ENCODE results near the gene RAD51C.
"Not testable (repeated sequence)": the region's sequence is repeated elsewhere in the genome, so short reads cannot be mapped to it uniquely, and the experiment has no call there.

RAD51C gene

GRCh38 chr17:58692239-58693055 lies at the start of gene RAD51C:
Gene RAD51C (plus strand): TSS chr17:58692602. CDS start chr17:58692644, 42 bp downstream.
- DNase-seq = peak; percentile 65

DNA sequence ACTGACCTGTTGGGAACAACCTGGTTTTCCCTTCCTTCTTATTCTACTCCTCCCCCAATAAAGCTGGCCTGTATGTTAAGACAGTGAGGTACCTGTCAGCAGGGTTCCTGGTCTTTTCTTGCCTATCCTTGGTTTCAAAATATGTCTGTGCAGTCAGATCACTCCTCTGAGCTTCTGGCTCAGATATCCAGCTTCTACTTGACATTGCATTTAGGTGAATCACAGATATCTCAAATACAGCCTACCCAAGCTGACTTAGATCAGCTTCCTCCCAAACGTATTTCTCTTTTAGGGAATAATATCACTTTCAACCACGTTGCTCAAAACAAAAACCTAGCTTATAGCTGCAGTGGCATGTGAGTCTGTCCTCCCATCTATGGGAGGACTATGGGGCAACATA lies 49.3 kb upstream of the RAD51C start:
- no peak for DNase-seq

DNA sequence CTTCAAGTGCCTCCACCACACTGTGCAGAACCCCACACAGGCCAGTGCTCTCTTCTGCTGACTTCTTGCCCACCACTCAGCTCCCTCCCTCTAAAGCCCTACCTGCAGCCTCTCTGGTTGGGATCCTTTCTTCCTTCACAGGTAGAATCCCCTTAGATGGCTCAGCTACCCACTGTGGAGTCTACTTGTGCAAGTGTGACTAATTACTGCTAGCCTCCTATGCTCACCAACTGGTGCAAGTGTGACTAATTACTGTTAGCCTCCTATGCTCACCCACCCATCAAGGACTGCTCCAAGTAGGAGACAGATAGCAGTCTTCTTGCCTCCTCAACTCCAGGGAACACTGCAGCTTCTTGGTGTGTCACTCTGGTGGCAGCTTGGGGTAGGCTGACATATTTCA lies 44.2 kb upstream of the RAD51C start:
- no peak for DNase-seq

GRCh38 chr17:58657962-58658803 lies 34.2 kb upstream of the RAD51C start:
- not testable (repeated sequence) for DNase-seq

DNA sequence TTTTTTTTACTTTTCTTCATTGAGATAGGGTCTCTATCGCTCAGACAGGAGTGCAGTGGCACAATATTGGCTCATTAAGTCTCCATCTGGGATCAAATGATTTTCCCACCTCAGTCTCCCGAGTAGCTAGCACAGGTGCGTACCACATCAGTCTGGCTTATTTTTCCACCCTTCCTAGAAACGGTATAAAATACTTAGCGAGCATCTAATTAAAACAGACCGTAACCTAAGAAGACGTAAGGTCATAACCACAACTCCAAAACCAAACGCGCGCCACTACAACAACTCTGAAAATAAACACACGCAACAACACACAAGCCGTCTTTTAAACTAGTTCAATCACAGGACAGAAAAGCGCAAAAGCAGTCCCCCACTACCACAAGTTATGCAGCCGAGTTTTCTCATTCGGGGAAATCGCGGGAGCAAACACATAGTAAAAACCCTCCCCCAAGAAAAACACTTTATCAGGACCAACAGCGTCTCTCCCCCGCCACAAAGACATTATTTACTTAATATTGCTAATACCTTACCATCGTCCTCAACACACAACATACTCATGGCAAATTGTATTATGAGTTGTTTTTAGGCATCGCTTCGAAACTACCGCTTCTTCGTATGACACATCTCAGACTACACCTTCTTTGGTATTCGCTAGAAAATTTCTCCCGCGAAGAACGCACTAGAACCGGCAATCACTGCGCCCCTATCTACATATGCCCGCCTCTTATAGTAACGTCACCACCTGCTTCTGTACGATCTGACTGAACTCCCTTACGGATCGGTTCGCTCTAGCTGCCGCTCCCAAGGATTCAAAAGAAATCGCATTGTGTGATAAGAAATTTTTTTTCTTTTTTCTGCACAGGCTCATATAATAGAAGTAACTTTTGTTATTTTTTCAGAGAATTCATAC lies 33.3 kb upstream of the RAD51C start:
- peak; percentile 90 for DNase-seq

GRCh38 chr17:58659714-58660084 lies 32.7 kb upstream of the RAD51C start:
- DNase-seq = not testable (repeated sequence)

DNA sequence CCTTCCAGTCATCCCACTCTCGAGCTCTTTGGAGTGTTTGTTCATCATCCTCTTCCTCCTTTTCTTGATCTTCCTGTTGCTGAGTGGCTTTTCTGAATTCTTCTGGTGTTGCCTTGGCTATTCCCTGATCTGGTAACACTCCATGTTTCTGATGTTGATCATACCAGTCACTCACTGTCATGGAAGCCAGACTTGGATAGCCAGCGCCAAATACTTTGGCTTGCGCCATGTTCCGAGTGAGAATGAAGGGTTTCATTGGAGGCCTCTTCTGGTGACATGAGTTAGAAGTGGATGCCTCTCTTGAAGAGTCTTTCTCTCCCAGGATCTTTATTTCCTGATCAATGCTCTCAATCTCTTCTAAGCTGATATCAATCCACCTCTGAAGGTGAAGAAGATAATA lies 31.8 kb upstream of the RAD51C start:
- no peak for DNase-seq

GRCh38 chr17:58661499-58661898 lies 30.9 kb upstream of the RAD51C start:
- no peak for DNase-seq

DNA sequence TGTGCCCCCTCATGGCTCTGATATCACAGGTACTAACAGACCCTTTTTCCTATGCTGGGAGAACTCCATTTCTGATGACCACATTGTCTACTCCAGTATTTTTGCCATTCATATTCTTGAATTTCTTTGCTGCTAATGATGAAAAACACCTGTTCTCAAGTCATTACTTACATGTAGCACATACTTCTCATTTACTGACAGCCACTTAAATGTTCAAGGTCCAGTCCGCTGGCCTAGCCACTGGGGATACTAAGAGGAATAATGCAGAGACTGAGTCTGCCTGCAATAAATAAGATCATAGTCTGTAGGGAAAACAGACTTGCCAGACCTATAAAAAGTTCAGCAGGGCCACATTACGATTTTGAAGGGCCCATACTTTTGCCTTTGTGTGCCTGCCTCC lies 28.1 kb upstream of the RAD51C start:
- DNase-seq = no peak

DNA sequence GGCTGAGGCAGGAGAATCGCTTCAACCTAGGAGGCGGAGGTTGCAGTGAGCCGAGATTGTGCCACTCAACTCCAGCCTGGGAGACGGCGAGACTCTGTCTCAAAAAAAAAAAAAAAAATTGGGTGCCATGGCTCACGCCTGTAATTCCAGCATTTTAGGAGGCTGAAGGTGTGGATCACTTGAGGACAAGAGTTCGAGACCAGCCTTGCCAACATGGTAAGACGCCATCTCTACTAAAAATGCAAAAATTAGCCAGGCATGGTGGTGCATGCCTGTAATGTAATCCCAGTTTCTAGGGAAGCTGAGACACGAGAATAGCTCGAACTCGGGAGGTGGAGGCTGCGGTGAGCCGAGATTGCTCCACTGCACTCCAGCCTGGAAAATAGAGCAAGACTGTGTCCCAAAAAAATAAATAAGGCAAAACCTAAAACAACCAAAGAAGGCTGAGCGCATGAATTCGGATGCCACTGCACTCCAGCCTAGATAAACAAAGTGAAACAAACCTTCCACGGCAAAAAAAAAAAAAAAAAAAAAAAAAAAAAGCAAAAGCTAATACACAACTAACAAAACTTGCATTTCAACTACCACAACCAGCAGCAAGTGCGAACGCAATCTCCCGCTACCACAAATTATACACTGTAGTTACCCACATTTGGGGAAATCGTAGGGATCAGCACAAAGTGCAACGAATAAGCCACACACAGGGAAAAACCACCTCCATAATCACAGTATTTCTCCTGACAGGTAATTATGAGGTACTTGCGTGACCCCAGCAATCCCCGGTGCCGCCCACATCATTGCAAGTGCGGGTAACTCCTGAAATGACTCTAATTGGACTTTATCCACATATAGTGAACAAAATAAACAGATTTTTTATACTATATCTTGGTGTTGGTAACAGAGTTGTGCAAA lies 26.2 kb upstream of the RAD51C start:
- no peak for DNase-seq

GRCh38 chr17:58666858-58667267 lies 25.5 kb upstream of the RAD51C start:
- DNase-seq = no peak

DNA sequence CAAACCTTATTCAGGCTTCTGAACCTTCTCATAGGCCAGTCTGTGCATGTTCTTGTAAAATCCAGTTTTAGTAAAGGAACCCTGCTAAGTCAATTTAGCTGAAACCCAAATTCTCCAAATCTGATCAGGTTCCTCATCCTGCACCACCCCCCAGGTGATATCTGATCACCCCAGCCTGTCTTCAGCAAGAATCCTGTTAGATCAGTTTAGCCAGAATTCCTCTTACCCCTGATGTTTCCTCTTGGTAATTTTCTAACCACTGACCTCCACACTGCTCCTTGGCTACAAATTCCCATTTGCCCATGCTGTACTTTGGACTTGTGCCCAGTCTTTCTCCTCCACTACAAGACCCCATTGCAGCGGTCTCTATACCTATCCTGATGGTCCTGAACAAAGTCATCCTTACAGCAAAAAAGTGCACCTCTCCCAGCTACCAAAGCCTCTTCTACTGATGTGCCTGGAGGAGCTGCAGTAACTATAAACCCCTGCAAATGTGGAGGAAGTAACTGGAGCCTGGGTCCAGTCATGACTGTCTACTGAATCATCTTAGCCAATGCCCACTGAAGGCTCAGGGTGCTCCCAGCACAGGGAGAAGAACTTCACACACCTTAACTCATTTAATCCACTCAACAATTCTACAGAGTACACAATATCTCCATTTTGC lies 24.3 kb upstream of the RAD51C start:
- no peak for DNase-seq

- no peak for DNase-seq
Observed at GRCh38 chr17:58668598-58668935, 23.8 kb upstream of the RAD51C start.

DNA sequence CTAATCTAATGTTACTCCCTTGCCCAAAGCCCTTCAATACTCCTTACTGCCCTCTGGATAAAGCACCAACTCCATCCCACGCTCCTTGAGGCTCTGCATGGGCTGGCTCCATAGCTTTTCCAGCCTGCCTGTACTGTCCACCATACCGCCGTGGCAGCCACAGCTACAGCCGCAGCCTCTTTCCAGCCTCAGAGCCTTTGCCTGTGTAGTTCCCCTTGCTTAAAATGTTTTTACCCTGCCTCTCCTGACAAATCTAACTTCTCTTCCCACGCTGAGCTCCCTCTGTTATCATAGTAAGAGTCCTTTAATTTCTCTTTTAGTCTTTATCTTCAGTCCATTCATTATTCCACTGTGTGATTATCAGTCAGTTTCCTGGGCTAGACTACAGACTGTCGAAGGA lies 22.5 kb upstream of the RAD51C start:
- DNase-seq = no peak

DNA sequence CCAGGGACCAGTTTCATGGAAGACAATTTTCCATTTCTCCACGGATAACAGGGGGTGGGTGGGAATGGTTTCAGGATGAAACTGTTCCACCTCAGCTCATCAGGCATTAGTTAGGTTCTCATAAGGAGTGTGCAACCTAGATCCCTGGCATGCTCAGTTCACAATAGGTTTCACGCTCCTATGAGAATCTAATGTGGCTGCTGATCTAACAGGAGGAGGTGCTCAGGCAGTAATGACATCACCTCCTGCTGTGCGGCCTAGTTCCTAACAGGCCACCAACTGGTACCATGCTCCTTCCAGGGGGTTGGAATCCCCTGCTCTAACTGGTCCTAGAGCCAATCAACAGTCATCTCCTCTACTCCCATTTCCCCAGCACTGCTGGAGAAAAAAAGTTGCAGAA lies 20.4 kb upstream of the RAD51C start:
- DNase-seq = no peak

DNA sequence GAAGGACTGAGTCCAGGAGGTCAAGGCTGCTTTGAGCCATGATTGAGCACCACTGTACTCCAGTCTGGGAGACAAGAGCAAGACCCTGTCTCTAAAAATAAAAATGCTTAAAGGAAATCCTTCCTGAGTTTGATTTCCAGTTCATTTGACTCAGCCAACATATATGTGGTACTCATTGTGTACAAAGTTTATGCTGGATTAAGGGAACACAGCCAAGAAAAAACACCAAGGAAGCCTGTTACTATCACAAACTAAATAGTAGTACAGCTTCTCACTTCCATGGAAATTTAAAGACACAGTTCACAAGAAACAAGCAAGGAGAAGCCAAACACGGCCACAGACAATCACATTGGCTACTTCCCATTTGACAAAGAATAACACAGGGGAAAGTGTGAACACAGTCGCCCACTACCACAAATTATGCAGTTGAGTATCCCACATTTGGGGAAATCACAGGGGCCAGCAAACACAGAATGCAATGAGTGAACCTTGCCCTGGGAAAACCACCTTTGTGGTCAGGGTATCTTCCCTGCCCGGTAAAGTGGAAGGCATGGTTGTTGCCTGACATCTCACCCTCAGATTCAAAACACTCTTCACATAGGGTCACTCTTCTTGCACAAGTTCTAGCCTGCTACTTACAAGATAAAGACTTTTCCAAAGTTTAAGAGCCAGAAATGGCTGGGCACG lies 15.1 kb upstream of the RAD51C start:
- no peak for DNase-seq

- DNase-seq = not testable (repeated sequence)
Observed at GRCh38 chr17:58678287-58678686, 14.1 kb upstream of the RAD51C start.

GRCh38 chr17:58679263-58680037 lies 13.0 kb upstream of the RAD51C start:
- DNase-seq = peak; percentile 66

DNA sequence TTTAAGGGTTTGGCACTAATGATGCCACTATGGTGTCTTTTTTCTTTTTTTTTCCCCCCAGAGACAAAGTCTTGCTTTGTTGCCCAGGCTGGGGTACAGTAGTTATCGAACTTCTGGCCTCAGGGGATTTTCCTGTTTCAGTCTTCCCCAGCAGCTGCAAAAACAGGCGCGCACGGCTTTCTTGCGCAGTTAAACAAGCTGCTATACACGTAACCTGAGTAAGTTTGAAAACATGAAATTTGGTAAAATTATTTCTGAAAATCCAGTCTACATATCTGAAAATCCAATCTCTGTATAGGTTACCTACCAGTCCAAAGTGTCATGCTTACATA lies 12.4 kb upstream of the RAD51C start:
- DNase-seq = no peak

DNA sequence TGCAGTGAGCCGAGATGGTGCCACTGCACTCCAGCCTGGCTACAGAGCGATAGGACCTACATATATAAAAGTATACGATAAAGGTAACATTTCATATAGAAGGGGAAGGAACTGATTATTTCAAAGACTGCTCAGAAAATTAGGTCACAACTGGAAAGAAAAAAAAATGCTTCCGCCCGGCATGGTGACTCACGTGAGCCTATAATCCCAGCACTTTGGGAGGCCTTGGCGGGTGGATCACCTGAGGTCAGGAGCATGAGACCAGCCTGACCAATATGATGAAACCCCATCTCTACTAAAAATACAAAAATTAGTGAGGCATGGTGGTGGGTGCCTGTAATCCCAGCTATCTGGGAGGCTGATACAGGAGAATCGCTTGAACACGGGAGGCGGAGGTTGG lies 8.4 kb upstream of the RAD51C start:
- no peak for DNase-seq

Measured in DMS153 (cell line).